ENCODE measurements around the gene RMRP. TPM values are rescaled to one million over a fixed set of nuclear protein-coding genes. Genes with fewer than 3 reads are reported as not detected.
A peak's percentile ranks its signal among the peaks of the same experiment; 100 is the strongest.

The RMRP gene
- total RNA-seq, 4 donors from 2014 or later: 3,539 to 11,174 (median 6,303) TPM

DNA sequence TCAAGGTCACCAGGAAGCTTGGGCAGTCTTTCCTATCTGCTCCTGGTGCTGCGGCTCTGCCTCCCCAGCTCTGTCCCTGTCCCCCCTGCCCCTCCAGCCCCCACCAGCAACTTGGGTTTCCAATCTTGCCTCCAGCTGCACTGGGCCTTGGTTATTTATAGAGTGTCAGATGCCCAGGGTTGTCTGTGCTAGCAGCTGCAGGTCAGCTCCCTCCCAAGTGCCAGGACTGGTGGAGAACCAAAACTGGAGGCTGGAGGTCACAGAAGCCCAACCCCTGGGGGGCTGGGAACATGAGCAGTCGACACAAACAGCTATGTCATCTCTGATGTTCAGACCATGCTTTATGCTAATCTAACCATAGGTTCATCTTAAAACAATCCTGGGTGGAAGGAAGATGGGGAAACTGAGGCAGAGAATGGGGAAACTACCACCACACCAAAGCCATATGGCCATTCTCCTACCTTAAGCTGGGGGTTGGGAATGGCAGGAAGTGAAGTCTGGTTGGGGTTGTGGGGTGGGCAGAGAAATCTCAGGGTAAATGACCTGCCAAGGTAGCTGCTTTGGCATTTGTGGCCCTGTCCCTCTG lies 30.2 kb upstream of the RMRP start:
- Histone ChIP-seq H3K4me1 (peaks cover 5 to 6% of the 10 kb centered on the region in 2 donors), H3K36me3 (peaks cover 0 to 6% of the 10 kb centered on the region in 2 donors), H3K9me3 (no peaks in the 10 kb centered on the region), H3K27me3 (no peaks in the 10 kb centered on the region), H3K4me3 (replicated peaks in 1 of 3) (no peak overlapping the region), H3K27ac (no peak overlapping the region)
- intact Hi-C loops (cut with DNase I): no loop called here
- DNase-seq: no peak
- TF ChIP-seq CTCF (IDR thresholded peaks at IDR 0.05): no peak
- WGBS, 2 donors: 83 to 86% methylated on average over 2 of the region's 2 CpGs

DNA sequence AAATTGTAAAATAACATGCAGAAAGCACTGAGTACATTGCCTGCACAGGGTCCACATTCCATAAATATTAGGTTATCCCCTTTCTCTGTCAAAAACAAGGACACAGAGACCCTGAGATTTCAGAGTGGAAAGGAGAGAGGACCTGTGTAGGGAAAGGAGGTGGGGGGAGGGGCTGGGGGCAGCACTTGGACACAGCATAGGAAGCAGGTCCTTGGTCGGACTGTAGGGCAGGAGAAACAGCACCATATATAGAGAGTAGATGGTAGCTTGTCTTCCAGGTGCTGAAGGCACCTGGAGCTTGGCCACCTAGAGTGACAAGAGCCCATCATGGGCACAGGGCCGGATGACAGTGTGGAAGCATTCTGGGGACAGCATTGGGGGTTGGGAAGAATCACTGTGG lies 29.5 kb upstream of the RMRP start:
- peaks cover 0 to 6% of the 10 kb centered on the region in 2 donors for H3K36me3 ChIP-seq
- WGBS, 2 donors: 91 to 93% methylated on average over 2 of the region's 2 CpGs

DNA sequence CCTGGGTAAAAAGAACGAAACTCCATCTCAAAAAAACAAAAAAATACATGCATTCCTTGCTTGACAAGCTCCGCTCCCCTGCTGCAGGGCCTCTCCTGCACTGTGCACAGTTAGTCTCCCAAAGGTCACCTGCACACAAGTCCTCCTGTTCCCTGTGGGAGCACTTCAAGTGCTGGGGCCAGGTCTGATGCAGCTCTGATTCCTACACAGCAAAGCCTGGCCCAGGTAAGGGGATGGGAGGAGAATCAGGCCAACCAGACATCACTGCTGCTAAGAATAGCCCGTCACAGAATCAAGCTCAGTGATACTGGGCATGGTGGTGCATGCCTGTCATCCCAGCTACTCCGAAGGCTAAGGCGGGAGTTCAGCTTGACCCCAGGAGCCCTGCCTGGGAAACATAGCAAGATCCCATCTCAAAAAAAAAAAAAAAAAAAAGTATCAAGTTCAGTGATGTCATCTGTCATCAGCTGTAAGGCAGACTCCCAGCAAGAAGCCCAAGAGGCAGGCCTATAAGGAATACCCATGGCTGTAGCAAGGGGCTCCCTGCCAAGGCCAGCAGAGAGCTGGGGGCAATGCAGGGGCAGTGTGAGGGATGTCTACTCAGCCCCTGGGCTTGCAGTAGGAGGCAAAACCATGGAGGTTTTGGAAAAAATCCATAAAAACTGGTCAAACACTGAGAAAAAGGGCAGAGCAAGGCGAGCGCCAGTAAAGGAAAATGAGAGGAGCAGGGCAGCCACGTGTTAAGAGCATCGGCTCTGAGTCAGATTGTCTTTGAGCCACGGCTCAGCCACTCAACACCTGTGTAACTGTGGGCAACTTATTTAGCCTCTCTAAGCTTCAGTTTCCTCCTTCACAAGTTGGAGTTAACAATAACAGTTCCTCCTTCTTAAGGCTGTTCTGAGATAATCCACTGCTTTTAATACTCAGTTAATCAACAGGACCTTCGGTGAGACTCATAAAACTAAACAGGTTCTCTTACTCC lies 28.7 kb upstream of the RMRP start:
- WGBS, 2 donors: 68 to 74% methylated on average over 10 to 11 of the region's 11 CpGs
- Histone ChIP-seq H3K36me3 (peaks cover 0 to 6% of the 10 kb centered on the region in 2 donors), H3K9me3 (no peaks in the 10 kb centered on the region), H3K27ac (no peak overlapping the region), H3K4me1 (peaks cover 5 to 6% of the 10 kb centered on the region in 2 donors), H3K27me3 (no peaks in the 10 kb centered on the region), H3K4me3 (replicated peaks in 1 of 3) (no peak overlapping the region)
- intact Hi-C loops (cut with DNase I): no loop called here
- peak; percentile 32 to 52 for DNase-seq
- TF ChIP-seq POLR2A (IDR thresholded peaks at IDR 0.05) (no peak), CTCF (IDR thresholded peaks at IDR 0.05) (no peak)

More for the DNA sequence above, 29.5 kb upstream of the RMRP start:
- Histone ChIP-seq H3K4me3 (replicated peaks in 1 of 3) (no peak overlapping the region), H3K4me1 (peaks cover 5 to 6% of the 10 kb centered on the region in 2 donors), H3K27me3 (no peaks in the 10 kb centered on the region), H3K9me3 (no peaks in the 10 kb centered on the region), H3K27ac (no peak overlapping the region)
- intact Hi-C loops (cut with DNase I): no loop called here
- no peak for DNase-seq
- TF ChIP-seq POLR2A (IDR thresholded peaks at IDR 0.05): no peak
- TF ChIP-seq CTCF (IDR thresholded peaks at IDR 0.05): no peak

- intact Hi-C loops (cut with DNase I): no loop called here
- Histone ChIP-seq H3K36me3 (peaks cover 0 to 6% of the 10 kb centered on the region in 2 donors), H3K9me3 (no peaks in the 10 kb centered on the region), H3K27ac (no peak overlapping the region), H3K4me3 (replicated peaks in 1 of 3) (no peak overlapping the region), H3K27me3 (no peaks in the 10 kb centered on the region), H3K4me1 (peaks cover 5 to 6% of the 10 kb centered on the region in 2 donors)
- DNase-seq: no peak
- 89% methylated on average over 13 of the region's 13 CpGs for WGBS, 2 donors
- TF ChIP-seq POLR2A (IDR thresholded peaks at IDR 0.05) (no peak), CTCF (IDR thresholded peaks at IDR 0.05) (no peak)
Measured at GRCh38 chr9:35685506-35685905, 27.7 kb upstream of the RMRP start.

- WGBS, 2 donors: 92% methylated on average over 7 to 10 of the region's 10 CpGs
- H3K4me1 ChIP-seq: peaks cover 2% of the 10 kb centered on the region in 2 donors
- H3K36me3 ChIP-seq: peaks cover 0 to 6% of the 10 kb centered on the region in 2 donors
- DNase-seq: no peak
- H3K27ac ChIP-seq: no peak overlapping the region
- no peak overlapping the region for H3K4me3 ChIP-seq (replicated peaks in 1 of 3)
- H3K27me3 ChIP-seq: no peaks in the 10 kb centered on the region
- no peaks in the 10 kb centered on the region for H3K9me3 ChIP-seq
- intact Hi-C loops (cut with DNase I): no loop called here
- TF ChIP-seq POLR2A (IDR thresholded peaks at IDR 0.05): no peak
- TF ChIP-seq CTCF (IDR thresholded peaks at IDR 0.05): no peak
Measured at GRCh38 chr9:35684921-35685320, 27.1 kb upstream of the RMRP start.
